HS-5 (cell line): ENCODE results near the gene TFR2.

ENCODE experiments used
- DNase-seq: peaks from one replicate; pipeline ENCODE4 v3.0.0-alpha.2; 2012; ENCODE audit warnings: low read depth

TFR2 gene

DNA sequence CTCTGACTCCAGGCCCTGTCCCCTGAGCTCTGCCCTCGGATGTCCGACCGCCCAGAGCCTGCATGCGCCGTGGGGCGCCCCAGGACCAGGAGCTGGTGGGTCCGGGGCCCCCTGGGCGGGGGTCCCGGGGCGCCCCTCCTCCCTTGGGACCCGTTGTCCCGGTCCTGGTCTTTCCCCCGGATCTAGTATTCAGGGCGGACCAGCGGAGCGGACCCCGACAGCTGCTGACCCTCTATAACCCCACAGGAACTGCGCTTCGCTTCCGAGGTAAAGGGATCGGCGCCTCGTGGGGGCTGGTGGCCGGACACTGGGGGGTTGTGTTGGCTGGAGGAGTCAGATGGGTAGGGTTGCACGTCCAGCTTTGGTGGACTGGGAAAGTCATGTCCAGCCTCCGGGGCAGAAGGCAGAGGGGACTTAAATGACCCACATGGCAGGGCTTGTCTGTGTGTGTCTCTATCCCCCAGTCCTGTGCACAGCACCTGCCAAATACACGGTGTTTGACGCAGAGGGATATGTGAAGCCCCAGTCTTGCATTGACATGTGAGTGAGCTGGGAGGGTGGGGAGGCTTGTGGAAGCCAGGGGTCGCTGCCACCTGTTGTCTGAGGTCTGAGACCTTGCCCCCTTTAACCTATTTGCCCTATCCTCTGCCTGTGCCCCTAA lies 28.5 kb downstream of the TFR2 start:
- DNase-seq, result no peak

DNA sequence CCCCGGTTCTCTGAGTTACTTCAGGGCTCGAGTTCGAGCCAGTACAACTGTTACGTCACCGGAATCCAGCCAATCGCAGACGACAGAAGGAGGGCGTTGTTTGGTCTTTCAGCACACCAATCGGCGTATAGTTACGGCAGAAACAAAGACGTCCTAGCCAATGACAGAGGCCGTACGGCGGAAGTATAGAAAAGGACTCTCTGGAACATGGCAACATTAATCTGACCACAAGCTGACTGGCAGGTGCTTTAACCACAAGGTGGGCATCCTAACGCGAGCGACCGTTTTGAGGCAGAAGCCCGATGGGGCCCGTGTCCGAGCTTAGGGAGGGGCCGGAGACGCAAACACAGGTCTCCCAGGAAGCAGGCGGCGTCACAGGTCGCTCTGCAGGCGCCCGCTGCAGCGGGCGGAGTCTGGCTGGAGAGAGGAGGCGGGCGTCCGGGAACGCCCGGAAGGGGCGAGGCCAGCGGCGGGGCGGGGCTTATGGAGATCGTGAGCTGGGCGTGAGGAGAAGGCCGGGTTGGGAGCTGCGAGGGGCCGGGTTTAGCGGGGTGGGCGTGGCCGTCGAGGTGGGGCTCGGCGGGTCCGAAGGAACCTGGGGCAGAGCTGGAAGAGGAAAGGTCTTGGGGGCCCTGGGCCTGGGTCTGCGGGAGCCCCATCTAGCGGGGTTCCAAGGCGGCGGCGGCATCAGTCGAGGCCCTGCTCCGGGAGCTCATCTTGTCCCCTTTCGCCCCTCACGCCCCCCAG lies 29.2 kb downstream of the TFR2 start, which contains the start of gene MOSPD3:
MOSPD3 (plus strand) TSS at position 558 of the 747 bp plus-strand sequence. CDS start 252 bp downstream, outside the sequence.
- peak; percentile 94 for DNase-seq

DNA sequence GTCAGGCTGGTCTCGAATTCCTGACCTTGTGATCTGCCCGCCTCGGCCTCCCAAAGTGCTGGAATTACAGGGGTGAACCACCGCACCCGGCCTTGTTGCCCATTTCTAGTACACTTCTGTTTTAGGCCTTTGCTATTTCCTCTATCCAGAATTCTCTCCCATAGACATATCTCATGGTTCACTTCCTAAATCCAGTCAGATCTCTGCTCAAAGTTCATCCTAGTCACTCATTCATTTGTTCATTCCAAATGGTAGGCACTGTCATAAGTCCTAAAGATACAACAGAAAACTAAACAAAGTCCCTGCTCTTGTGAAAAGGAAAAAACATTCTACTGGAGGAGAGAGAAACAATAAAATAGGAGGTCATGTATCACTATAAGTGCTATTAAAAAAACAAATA lies 31.4 kb downstream of the TFR2 start:
- no peak for DNase-seq

DNA sequence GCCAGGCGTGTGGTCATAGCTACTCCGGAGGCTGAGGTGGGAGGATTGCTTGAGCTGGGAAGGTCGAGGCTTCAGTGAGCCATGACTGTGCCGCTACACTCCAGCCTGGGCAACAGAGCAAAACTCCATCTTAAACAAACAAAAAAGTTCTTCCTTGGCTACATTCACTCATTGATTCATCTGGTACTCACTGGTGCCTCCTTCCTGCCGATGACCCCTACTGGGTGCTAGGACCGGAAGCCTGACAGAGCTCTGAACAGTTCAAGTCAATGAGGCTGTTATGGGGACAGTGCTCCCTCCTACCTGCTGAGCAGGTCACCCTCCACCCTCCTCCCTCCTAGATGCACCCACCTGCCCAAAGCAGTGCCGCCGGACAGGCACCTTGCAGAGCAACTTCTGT lies 34.2 kb downstream of the TFR2 start:
- DNase-seq, result no peak

DNA sequence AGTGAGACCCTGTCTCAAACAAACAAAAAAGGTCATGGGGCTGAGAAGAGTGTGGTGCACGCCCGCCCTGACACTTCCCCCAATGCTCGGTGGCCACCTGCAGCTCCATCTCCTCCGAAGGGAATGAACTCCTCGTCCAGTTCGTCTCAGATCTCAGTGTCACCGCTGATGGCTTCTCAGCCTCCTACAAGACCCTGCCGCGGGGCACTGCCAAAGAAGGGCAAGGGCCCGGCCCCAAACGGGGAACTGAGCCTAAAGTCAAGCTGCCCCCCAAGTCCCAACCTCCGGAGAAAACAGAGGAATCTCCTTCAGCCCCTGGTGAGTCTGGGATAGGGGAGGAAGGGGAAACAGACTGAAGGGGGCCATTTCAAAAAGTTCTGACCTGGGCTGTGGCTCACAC lies 35.0 kb downstream of the TFR2 start:
- DNase-seq, result no peak

DNA sequence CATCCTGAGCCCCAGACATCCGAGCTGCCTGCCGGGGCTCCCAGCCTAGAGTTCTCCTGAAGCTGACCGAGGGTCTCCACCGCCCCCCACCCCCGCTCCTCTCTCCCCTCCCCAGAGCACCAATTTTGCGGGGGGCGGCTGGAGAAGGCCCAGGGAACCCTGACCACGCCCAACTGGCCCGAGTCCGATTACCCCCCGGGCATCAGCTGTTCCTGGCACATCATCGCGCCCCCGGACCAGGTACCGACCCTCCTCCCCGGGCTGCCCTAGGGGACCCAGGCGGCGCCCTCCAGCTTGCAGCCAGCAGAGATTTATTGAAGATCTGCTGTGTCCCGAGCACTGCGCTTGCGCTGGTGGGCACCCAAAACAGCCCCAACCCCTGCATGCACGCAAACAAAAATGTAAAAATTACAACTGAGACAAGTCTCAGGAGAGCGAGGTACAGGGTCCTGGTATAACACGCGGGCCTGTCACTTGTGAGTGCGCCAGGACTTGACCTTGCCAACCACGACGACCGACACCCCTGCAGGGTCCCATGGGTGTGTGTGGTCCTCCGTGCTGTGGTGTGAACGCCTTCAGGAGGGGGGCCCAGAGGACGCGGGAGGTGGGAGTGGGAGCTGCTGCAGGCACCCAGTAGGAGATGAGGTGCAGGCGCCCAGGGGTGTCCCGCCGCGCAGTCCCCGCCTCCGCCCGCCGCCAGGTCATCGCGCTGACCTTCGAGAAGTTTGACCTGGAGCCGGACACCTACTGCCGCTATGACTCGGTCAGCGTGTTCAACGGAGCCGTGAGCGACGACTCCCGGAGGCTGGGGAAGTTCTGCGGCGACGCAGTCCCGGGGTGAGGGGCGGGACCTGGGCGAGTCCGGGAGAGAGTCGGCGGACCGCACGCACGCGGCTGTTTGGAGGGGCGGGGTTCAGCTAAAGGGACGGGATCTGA lies 36.1 kb downstream of the TFR2 start:
- no peak for DNase-seq

DNA sequence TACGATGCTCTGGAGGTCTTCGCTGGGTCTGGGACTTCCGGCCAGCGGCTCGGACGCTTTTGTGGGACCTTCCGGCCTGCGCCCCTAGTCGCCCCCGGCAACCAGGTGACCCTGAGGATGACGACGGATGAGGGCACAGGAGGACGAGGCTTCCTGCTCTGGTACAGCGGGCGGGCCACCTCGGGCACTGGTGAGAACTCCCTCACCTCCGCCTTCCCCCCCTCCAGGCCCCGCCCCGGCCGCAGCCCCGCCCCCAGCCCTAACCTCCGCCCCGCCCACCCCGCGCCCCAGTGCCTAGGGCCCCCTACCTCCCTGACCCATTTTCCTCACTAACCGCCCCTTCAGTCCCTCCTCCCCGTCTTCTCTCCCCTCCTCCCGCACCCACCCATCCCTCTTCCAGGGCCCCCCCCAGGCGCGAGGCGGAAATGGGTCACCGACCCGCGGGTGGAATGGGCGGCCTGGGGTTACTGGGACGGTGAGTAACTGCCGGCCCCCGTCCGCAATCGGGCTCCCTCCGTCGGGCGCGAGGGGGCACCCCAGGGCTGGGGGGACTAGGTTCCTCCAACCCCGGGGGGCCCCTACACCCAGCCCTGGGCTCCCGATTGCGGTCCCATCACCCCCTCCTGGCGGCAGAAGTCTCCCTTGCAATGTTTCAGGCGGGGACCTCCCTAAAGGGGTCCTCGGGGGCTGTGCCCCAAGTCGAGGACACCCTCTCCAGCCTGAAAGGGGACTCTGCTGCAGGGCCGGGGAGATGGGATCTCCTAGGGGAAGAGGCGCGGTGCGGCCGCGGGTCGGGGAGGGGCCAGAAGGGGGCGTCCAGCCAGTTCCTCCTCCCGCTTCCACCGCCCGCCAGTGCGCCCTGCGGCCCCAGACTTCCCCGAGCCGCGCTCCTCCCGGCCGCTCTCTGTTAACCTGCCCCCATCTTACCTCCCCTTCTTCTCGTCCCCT lies 37.0 kb downstream of the TFR2 start:
- DNase-seq, result no peak

DNA sequence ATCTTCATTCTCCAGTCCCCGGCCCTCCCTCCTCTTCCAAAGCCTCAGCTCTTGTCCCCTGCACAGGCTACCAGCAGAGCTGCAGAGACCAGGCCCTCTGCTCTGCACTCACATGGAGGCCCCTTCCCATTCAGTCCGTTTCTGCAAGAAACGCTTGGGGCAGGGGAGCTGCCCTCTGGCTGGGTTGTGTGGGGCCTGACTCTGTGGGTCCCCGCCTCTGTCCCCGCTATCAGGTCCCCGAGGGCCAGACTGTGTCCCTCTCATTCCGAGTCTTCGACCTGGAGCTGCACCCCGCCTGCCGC lies 37.7 kb downstream of the TFR2 start:
- DNase-seq, result no peak

DNA sequence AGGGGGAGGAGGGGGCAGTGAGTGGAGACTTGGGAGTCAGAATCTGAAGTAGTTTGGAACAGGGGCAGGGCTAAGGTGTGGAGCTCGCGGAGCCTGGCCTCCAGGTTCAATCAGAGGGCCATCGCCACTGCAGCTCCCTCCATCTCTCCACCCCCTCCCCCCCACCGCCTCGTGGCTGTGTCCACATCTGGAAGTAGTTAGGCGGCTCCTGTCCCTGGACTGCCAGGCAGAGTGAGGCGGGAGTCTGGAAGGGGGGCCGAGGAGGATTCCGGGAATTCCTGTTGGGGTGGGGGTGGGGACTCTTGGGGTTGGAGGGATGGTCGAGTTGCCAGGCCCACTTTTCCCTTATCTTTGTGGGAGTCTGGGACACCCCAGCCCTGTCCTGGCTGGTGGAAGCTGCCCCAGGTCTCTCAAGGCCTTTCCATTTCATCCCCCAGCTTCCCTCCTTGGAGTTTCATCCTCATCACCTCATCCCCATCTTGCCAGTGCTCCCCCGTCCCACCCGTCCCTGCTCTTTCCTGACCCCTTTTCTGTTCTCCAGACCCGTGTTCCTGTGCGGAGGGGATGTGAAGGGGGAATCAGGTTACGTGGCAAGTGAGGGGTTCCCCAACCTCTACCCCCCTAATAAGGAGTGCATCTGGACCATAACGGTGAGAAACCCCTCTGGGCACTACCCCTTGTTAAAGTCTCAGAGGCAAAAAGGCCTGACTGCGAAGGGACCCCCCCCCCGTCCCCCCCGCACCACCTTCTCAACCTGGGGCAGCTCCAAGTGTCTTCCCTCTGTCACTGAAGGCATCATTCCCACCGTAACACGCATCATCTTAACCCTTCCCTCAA lies 38.2 kb downstream of the TFR2 start:
- DNase-seq, result no peak

DNA sequence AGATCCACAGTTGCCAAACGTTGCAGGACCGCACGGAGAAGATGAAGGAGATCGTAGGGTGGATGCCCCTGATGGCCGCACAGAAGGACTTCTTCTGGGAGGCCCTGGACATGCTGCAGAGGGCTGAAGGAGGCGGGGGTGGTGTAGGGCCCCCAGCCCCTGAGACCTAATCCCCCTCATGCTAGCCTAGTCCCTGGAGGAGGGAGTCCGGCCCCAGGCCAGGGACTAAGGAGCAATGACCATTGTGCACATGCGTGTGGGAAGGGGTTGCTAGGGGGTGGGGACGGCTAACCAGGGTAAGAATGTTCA lies 40.7 kb downstream of the TFR2 start:
- DNase-seq, result no peak

DNA sequence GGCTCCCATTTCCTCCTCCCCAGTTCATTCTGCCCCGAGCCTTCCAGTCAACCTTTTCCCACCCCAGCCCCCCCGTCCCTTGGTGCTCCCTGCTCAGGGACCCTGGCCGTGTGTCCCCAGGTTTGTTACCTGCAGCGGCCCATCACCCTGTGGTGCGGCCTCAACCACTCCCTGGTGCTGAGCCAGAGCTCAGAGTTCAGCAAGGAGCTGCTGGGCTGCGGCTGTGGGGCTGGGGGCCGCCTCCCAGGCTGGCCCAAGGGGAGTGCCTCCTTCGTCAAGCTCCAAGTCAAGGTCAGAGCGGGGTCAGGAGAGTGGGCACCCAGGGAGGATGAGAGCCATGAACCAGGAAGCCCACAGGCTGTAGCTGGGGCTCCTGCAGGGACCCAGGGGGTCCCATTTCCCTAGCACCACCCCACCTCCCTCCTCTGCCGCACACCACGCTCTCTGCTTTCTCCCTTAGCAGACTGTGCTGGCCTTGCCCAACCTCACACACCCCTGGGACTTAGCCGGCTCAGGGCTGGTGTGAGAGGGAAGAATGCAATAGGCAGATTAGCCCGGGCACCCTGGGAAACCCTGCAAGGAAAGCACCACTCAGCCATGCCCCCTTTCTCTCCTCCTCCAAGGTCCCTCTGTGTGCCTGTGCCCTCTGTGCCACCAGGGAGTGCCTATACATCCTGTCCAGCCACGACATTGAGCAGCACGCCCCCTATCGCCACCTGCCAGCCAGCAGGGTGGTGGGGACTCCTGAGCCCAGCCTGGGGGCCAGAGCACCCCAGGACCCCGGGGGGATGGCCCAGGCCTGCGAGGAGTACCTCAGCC lies 41.2 kb downstream of the TFR2 start:
- DNase-seq, result no peak

DNA sequence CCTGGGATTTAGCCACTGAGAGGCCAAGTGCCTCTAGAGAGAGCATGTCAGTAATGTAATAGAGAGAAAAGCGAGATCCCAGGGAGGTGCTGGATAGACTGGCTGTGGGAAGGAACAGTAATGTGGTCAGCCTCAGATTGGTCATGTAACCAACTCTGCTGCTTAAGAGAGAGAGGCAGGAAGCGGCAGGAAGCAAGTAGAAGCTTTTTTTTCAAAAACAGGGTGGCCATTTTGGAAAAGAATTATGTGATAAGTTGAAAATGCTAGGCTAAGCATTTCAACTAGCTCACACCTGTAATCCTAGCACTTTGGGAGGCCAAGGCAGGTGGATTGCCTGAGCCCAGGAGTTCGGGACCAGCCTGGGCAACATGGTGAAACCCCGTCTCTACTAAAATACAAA lies 42.9 kb downstream of the TFR2 start:
- no peak for DNase-seq

DNA sequence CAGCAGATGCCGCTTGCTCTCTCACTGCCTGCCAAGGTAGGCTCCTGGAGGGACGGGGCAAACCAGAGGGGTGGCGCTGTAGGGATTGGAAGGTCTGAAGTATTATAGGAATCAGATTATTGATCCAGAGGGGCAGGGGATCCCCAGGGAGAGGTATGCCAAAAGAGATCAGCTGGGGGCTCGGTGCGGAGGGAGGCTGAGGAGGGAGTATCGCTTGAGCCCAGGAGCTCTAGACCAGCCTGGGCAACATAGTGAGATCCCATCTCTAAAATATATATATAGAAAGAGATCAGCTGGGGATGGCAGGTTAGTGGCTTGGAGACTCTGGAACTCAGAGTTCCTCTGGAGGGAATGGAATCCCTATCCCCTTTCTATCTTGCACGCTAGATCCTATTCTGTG lies 46.2 kb downstream of the TFR2 start:
- no peak for DNase-seq

DNA sequence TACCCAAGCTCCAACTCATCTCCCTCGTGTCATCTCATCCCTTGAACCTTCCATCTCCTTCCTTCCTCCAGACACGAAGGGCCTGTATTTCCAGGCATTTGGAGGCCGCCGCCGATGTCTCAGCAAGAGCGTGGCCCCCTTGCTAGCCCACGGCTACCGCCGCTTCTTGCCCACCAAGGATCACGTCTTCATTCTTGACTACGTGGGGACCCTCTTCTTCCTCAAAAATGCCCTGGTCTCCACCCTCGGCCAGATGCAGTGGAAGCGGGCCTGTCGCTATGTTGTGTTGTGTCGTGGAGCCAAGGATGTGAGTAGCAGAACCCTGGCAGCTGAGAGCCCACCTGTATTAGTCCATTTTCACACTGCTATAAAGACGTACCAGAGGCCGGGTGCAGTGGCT lies 49.8 kb downstream of the TFR2 start:
- no peak for DNase-seq

DNA sequence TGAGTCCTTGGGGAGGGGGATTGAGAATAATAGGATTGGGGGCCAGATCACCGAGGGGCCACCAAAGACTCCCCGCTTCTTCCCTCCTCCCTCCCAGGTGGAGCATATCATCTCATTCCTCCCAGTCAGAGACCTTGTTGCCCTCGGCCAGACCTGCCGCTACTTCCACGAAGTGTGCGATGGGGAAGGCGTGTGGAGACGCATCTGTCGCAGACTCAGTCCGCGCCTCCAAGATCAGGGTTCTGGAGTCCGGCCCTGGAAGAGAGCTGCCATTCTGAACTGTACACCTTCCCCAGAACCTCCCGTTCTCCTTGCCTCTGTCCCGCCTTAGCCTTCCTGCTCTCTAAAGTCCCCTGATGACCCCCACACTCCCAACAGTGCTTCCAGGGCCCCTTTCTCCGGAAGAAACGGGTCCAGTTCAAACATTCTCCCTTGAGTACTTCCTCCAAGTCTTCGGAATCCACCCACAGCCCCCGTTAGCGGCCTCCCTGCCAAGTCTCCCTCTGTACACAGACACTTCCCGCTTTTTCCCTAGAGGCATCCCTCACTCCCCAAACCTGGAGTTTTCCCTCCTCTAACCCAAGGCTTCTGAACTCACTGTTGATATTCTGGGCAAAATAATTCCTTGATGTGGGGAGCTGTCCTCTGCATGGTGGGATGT lies 51.1 kb downstream of the TFR2 start:
- no peak for DNase-seq

DNA sequence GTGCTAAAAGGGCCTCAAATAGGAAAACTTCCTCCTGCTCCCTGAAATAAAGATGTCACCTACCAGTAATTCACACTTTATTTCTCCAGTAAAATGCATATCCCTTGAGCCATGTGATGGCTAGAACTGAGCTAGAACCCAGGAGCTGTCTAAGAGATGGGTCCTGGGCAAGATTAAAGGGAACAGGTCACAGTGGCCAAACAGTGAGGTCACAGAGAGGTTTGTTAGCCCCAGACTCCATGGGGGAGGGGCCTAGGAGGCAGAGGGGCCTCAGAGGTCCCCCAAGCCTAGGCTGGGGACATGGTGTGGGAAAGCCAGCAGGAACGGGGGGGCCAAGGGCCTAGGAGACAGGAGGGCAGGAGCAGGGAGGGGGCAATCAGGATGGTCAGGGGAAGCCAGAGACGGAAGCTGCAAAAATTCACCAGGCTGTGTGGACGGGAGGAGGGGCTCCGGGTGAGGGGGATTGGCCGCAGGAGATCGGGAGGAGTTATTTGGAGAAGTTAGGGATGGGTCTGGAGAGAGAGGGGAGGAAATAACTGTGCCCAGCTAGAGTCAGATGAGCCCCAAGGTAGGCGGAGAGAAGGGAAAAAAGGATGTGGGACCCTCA lies 51.9 kb downstream of the TFR2 start:
- no peak for DNase-seq

DNA sequence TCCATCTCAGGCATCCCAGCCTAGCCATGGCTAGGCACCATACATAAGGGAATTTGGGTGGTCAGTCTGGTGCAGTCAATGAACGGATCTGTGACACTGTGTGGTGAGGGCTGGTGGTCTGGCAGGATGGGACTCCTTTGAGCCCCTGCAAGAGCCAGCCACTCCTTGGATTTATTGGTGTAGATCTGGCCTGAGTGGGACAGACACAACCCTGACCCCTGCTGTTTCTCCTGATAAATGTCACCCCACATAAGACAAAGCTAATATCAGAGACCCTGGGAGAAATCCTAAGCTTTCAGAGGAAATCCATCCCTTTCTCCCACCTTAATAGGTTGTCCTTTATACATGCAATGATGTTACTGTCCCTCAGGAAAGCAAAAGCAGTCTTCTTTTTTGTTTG lies 52.9 kb downstream of the TFR2 start:
- no peak for DNase-seq

DNA sequence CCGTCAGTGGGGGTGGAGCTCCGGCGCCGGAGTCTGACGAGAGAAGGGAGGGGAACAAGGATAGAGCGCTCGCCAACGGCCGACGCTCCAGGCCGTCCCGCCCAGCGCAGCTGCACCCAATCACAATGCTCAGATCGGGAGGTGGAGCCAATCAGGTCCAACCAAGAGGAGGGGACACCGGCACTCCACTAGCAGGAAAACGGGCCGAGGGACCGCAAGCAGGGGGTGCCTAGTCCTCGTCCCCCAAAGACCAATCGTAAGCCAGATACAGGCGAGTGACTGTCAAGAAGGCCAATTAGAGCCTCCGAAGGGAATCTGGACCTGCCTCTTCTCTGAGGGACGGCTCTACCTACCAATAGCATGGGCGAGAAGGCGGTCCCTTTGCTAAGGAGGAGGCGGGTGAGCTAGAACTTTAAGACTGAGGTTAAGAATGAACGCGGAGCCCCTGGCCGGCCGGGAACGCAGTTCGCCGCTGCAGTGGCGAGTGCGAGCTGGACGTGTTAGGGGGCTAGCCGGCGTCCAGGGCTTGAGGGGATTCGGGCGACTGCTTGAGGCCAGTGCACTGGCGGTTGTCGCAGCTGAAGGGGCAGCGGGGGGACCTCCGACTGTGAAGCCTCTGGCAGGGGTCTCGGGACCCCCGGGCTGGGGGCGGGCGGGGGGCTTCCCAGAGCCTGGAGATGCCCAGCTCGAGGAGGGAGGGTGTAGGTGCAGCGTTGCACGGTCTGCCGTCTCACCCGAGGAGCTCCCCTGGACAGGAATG lies 54.9 kb downstream of the TFR2 start, which contains the start of gene FBXO24:
FBXO24 (plus strand) TSS at position 63 of the 760 bp plus-strand sequence; CDS start at position 361, 298 bp downstream.
- DNase-seq, result peak; percentile 96
